Activated T-cell treated with anti-CD3 and anti-CD28 coated beads for 4 hours (primary cell): ENCODE measurements around the gene SMYD3.
"Not testable (repeated sequence)": the region's sequence is repeated elsewhere in the genome, so short reads cannot be mapped to it uniquely, and the experiment has no call there.

Experiments used
- DNase-seq: peaks from one replicate; pipeline ENCODE4 v3.0.0-alpha.2; 2020

SMYD3 gene

DNA sequence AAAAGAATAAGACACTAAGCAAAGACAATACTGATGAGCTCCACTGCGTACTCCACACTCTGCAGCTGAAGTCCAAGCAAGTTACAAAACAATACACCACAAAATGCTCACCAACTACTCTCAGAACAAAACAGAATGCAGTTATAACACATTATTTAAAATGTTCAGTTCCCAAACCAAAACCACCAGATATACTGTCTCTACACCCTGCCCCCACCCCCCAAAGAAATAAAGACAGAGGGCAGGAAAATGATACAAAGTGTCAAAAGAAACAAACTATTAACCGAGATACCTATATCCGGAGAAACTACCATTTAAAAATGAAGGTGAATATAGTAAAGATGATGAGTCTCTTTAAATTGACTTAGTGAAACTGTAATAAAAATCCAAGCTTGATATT, 729.3 kb downstream of the SMYD3 start:
- DNase-seq: no peak

DNA sequence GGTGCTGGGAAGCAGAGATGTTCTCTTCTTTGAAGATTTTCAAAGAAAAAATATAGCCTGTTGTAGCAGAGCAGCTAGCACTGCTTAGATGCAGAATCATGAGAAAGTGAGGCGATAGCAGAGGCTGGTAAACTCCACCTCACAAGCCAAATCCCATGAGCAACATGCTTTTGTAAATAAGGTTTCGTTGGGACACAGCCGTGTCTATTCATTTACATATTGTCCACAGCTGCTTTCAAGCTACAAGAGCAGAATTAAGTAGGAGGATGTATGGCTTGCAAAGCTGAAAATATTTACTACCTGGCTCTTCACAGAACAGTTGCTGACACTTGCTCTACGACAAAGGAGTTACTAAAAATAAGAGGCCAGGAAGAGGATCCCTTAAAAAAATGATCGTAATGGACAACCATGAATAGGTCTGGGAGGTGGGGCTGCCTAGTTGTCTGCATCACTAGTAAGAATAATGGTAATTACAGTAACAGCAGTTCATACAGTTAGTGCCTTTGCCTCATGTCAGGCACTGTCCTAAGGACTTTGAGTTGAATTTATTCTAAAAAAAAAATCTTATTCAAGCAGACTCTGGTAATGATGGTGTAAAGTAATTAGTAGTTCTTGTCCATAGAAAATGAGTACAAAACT, 730.3 kb downstream of the SMYD3 start:
- no peak for DNase-seq

DNA sequence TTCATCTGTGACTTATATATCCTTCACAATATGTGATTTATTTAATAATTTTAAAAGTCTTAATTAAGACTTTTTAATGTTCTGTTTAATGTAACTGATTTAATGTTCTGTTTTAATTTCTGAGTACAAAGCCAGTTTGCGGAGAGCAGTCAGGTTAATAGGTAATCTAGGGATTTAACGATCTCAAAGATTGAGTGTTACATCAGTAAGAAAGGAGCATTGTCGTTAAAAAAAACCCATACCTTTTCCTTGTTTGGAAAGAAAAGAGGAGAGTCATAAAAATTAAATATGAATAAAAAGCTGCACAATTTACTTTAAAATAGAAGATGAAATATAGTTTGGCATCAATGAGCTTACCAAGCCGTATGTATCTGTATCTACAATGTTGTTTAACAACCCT, 730.9 kb downstream of the SMYD3 start:
- DNase-seq: no peak

DNA sequence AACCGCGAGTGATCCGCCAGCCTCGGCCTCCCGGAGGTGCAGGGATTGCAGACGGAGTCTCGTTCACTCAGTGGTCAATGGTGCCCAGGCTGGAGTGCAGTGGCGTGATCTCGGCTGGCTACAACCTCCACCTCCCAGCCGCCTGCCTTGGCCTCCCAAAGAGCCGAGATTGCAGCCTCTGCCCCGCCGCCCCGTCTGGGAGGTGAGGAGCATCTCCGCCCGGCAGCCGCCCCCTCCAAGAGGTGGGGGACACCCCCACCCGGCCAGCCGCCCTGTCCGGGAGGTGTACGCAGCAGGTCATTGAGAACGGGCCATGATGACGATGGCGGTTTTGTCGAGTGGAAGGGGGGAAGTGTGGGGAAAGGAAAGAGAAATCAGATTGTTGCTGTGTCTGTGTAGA, 732.1 kb downstream of the SMYD3 start:
- DNase-seq: not testable (repeated sequence)

DNA sequence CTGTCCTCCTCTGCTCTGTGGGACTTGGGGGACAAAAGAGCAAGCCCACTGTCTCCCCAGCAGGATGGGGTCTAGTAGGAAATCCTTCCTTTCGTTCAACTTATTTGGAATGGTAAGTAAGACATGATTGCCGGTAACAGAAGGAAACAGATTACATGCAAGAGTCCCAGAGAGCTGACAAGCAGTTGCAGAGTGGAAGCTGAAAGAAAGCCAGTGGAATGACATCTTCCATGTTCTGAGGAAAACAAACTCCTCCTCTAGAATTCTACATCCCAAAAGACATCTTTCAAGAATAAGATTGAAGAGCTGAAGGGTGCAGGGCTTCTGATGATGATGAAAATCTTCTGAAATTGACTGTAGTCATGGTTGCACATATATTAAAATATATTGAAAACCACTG, 732.9 kb downstream of the SMYD3 start:
- DNase-seq: no peak

DNA sequence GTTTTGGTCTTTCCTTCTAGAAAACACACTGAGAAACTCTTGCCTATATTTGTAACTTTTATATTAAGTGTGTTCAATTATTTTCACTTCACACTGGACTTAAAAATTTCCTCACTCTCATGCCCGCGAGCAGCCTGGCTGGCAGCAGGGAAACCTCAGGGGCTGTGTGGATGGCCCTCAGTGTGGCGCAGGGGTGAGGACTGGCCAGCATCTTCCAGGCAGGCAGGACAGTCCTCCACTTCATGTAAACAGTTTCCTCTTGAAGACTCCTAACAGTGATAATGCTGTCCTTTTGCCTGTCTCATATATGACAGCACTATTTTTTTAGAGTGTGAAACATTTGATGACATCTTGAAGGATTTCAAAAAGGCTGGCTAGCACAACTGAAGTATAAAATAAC, 733.7 kb downstream of the SMYD3 start:
- no peak for DNase-seq

DNA sequence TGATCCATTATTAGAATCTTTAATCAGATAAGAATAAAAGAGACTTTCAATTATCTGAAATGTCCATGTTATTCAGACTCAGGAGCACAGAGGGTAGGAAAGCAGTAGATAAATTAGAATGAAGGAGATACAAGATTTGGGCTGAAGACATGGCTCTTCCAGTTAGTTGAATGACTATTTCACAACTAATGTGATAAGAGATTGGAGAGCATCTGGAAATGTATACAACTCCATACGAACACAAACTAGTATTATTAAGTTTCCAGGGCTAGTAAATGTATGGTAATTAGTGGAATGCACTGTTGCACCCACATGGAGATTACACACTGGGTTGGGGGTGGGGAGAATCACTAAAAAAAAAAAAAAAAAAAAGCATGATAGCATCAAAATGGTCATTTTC, 734.3 kb downstream of the SMYD3 start:
- no peak for DNase-seq

DNA sequence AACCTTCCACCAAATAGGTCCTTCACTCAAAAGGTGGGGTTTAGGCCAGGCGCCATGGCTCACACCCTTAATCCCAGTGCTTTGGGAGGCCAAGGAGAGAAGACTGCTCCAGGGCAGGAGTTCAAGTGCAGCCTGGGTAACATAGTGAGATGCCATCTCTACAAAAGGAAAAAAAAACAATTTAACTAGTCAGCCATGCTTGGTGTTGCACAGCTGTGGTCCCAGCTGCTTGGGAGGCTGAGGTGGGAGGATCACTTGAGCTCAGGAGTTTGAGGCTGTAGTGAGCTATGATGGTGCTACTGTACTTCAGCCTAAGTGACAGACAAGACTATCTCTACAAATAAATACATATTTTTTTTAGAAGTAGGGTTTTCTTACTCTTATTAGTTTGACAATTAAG, 734.8 kb downstream of the SMYD3 start:
- no peak for DNase-seq

DNA sequence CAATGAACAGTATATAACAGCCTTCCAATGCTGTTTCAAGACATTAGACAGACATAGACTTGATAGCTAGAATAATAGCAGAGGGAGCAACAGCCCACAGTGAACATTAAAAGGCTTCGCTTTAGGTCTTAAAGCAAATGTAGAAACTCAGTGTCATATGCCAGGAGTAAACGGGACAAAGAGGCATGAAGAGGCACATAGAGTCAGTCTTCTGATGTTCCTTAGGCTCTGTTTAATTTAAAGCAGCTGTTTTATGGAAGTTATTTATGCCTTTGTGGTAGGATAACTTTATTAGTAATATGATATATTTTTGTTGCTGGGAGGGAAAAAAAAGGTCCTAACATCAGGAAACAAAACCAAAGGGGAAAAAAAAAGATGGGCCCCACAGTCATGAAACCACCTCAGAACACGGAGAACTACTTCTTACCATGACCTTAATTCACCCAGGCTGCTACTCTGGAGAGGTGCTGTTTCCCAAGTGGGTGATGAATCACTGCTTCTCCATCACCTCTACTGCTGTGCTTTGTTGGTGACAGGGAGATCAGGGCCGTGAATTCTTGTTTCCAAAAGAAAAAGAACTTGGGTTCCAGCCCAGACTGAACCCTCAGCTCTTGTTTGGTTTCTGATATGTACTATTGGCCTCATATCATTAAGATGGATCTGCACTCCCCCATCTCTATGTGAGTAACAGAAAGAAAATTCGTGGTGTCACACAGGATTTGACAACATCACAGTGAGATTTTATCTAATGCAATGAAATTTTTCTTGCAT, 735.4 kb downstream of the SMYD3 start:
- no peak for DNase-seq

DNA sequence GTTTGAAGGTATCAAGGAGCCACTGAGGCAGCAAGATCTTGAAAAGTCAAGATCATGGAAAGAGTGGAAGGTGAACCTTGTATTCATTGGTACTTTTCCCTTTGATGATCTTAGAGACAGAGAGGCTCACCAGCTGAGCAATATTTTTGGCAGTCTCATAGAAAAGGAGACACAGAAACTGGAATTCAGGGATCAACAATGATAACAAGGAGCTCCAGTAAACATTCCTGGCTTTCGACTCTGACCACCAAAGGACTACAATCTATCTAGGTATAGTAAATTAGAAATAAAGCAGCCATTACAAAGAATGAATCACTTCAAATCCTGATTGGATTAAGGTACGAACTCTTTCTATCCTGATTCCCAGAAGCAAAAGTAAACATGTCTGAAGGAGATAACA, 736.9 kb downstream of the SMYD3 start:
- no peak for DNase-seq

DNA sequence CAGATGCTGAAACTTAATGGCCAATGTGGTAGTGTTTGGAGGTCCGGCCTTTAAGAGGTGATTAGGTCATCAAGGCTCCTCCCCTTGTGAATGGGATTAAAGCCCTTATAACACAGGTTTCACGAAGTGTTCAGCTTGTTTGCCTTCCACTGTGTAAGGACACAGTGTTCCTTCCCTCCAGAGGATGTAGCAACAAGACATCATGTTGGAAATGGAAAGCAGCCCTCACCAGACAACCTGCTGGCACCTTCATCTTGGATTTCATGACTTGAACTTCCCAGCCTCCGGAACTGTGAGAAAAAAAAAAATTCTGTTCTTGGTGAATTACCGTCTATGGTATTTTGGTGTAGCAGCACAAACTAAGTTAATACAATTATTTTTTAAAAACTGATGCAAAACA, 738.5 kb downstream of the SMYD3 start:
- DNase-seq: no peak

DNA sequence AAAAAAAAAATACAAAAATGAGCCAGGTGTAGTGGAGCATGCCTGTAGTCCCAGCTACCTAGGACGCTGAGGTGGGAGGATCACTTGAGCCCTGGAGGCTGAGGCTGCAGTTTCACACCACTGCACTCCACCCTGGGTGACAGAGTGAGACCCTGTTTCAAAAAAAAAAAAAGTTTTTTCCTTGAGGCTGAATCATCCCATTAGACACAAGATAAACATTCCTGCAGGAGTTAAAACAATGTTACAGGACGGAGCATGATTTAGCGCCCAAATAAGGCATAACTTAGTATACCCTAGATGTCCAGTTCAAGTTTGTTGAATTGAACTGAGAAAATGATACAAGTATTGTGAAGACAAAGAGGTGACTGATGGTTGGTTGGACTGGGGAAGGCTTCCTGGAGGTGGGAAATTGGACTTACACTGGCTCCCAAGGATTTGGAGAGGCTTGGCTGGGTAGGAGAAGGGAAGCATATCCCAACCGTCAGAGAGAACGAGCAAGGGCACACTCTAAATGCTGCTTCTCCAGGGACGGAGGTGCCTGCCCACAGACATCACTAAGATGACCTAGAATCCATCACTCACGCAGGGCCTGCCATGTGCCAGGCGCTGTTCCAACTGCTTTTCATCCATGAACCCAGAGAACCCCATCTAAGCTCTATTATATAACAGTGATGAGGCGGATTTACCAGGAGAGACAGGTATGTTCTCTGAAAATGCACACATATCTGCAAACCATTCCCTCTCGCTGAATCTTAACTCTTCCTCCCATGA, 741.7 kb downstream of the SMYD3 start:
- DNase-seq: no peak

DNA sequence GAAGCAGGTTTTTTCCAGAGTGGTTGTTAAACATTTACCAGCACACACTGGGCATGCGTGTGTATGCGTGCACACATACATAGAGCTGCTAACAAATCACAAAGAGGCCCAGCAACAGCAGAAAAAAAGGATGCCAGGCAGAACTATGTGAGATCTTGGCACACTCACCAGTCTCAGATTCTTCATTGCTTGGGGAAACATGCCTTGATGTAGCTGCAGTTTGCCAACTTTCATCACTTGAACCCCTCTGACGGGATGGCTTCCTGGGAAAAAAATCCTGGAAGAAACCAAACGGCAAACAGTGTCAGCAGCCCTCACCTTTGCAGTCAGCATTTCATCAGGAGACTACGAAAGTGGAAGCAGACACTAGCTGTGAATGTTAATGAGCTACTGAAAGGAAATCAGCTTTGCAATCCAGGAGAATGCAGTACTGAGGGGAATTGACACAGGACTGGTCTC, 743.2 kb downstream of the SMYD3 start:
- no peak for DNase-seq

DNA sequence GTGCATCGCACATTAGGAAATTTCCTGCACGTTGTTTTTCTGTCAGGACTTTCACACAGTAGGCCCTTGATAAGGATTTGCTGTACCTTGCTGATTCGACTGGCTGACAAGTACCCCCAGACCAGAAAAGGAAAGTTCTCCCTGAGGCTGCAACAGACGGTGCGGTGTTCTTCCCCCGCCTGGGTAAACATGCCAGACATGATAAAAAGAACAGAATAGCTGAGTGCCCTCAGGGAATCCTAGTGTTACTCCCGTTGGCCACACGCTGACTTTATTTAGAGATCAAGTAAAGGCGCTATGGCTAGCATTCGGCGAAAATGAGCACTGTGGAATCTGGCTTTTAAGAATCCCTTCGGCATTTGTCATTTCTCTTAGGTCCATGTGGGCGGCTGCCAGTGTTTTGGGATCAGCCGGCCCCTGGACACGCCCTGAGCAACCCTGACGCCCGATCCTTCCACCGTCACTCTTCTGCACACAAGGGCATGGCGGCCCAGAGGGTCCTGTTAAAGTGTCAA, 744.6 kb downstream of the SMYD3 start:
- DNase-seq: no peak

DNA sequence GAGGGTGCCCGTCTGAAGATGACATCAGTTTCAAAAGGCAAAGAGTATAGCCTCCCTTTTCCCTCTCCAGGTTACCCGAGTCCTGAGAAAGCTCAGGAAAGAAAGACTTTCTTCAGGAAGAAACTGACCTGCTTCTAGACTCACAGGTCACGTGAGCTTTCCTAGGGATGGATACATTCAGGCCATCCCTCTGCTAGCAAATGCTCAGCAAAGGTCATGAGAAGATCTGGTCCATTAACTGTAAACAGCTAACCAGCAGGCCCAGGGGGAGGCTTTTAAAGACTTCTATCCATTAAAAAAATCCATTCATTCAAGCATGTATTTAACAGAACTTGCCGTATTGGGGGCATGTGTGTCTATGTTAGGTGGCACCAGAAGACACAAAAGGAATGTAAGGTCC, 746.8 kb downstream of the SMYD3 start:
- no peak for DNase-seq

DNA sequence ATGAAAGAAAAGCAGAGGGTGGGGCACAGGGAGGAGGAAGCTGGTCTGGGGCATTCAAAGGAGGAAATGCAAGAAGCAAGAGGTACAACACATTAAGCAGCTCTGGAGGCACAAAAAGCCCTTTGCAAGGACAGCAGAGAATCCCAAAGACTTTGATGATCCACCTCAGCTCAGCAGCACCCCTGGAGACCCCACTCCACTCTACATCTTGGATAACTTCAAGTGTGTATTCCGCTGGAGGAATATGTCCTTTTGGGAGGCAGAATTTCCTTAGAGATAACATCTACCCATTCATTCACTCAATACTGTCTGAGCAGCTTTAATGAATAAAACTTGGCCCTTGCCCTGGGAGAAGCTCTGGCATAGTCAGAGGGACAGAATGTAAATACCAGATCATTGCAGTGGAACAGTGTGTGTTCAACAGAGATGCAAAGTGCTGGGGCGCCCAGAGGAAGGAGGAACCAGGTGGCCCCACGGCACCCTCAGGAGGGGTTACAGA, 752.6 kb downstream of the SMYD3 start:
- DNase-seq: no peak

DNA sequence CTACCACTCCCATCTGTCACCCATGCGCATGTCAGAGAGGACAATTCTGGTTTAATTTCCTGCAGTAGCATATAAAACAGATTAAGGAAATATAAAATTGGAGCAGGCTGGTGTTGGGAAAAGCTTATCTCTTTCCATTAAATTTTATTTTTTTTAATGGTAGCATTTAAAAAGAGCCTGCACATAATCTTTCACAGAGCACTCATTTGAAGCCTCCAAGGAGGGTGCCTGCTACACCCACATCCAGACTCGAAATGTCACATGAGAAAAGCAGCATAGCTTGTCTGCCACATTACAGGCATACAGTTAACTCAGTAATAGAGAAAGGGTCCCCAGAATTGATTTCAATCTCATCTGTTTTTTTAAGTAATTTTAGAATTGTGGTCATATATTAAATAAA, 753.3 kb downstream of the SMYD3 start:
- no peak for DNase-seq

DNA sequence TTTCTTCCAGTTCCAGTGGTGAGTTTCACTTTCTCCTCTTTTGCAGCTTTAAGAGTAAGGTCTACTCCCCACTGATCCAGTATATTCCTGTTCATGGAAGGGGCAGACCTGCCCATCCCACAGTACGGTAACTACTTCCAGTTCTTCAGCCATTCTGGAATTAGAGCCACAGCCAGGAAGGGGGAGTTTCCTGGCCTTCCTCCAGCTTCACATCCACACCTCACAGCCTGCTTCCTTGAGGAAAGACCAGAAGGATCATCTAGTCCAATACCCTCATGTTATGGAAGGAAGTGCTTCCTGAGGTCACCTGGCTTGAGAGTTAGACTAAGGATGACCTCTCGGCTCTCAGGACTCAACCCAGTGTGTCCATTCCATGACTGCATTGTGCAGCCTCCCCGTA, 754.5 kb downstream of the SMYD3 start:
- no peak for DNase-seq

DNA sequence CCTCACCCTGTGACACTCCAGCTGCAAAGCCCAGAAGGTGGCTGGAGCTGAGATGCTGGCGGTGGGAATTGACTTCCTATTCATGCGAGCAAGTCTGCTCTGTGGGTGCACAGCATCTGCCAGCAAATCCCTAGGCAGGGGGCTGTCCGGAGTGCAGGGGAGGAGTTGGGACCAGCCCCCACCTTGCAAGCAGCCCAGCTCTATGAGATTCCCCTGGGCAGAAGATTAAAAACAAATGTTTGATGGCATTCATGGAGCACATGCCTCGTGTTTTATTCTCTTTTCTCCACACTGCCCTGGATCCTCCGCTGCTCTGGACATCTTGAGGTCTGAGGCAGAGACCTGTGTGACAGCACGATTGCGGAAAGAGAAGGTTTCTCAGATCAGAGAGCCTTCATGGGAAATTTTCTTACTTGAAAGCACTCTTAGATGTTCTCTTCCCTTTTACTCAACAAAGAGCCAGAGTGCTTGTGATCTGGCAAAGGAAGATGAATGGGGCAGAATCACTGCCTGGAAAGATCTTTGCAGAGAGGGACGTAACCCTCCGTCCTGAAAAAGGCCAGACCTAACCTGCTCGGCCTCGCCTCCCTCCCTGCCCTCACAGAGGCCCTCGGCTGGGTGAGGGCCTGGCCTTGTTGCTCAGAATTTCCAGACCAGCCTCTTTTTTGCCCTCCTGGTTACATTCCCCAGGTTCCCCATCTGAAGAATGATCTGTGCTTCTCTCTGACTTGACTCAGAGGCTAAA, 755.2 kb downstream of the SMYD3 start:
- no peak for DNase-seq

DNA sequence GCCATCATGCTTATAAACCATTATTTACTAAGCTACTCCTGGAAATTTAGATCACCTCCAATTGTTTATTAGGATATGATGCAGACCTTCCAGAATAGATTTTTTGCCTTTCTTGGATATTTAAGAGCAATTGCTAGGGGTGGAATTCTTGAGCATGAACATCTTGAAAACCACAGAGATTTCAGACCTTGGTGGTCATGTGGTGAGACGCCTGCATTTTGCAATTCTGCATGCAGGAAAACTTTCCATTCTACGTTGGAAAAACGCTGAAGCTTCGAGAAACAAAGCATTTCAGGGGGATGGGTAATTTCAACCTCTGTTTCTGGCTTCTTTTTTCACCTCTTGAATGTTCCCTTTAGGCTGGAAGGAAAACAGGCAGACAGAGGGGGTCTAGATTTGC, 756.0 kb downstream of the SMYD3 start:
- no peak for DNase-seq

DNA sequence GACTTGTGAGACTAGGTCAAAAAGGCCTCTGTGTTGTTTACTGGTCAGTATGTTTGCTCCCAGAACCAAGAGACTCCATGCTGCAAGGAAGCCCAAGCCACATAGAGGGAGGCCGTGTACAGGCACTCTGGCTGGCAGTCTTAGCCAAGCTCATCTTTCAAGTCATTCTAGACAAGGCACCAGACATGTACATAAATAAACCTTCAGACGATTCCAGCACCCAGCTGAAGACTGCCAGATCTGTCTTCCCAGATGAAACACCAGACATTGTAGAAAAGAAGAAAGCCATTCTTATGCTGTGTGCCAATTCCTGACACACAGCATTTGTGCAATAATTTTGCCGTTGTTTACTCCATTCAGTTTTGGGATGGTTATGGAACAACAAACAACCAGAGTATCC, 756.8 kb downstream of the SMYD3 start:
- no peak for DNase-seq

DNA sequence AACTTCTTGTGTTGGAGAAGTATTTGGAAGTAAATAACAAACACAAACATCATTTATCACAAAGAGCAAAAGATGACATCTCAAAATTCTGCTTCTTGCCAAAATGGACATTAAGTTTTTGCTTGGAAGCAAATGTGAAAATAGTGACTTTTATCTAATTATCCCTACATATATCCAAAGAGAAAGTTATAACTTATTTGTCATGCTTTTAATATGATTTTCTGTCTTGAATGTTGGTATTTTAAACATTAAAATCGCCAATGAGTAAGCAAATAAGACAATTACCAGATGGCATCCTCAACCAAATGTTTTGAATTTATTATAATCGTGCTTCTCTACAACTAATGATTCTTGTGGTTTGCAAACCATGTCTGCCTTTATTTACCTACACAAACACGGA, 758.0 kb downstream of the SMYD3 start:
- no peak for DNase-seq

DNA sequence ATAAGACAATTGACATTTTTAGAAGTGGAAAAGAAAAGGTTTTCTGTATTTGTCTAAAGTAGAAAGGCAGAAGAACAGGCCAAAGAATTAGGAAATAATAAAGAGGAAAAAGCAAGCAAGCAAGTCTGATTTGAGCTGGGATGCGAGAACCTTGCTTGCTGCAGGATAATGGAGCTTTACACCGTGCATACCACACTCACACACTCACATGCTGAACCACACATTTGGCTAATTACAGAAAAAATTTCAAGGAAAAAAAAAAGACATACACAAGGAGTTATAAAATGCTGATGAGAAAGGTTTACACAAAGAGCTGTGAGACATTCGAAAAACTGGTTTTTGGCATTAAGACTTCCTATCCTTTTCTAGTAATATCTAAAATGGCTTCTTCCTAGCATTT, 758.4 kb downstream of the SMYD3 start:
- DNase-seq: no peak
